Osteocyte (in vitro differentiated cells): ENCODE measurements around the gene ABI3BP. TPM values are rescaled to one million over a fixed set of nuclear protein-coding genes. Genes with fewer than 3 reads are reported as not detected.

Experiments used
- DNase-seq: peaks from one replicate; pipeline ENCODE4 v3.0.0; 2021; ENCODE audit warnings: mixed read lengths; ENCODE audit not compliant: unreplicated experiment; ENCODE audit errors: extremely low spot score
- H3K27ac Mint-ChIP-seq: one replicate; pipeline ENCODE4 v1.8.0; 2021; ENCODE audit warnings: mild to moderate bottlenecking, mixed read lengths; ENCODE audit not compliant: unreplicated experiment
- H3K27me3 Mint-ChIP-seq: one replicate; pipeline ENCODE4 v1.8.0; 2021; ENCODE audit warnings: mixed read lengths; ENCODE audit not compliant: unreplicated experiment
- H3K36me3 Mint-ChIP-seq: one replicate; pipeline ENCODE4 v1.8.0; 2021; ENCODE audit warnings: mixed read lengths; ENCODE audit not compliant: unreplicated experiment
- H3K4me1 Mint-ChIP-seq: one replicate; pipeline ENCODE4 v1.8.0; 2021; ENCODE audit warnings: mixed read lengths; ENCODE audit not compliant: unreplicated experiment
- H3K4me3 Mint-ChIP-seq: one replicate; pipeline ENCODE4 v1.8.0; 2021; ENCODE audit warnings: mild to moderate bottlenecking, moderate library complexity, mixed read lengths; ENCODE audit not compliant: unreplicated experiment
- H3K9me3 Mint-ChIP-seq: one replicate; pipeline ENCODE4 v1.8.0; 2021; ENCODE audit warnings: mixed read lengths; ENCODE audit not compliant: unreplicated experiment
- CTCF ChIP-seq: fragments of 200-600 bp; sonication (generic); IDR thresholded peaks from 2 replicates; pipeline ENCODE4 v1.5.0; 2021; ENCODE audit warnings: antibody characterized with exemption, mild to moderate bottlenecking, moderate library complexity
- total RNA-seq: library from RNA; stranded (reverse); gene quantifications from 2 replicates; pipeline ENCODE4 v1.2.1, GENCODE V29; 2021

The ABI3BP gene
- total RNA-seq, 1 donor from 2014 or later: 157 TPM

- no peak overlapping the region for H3K27ac Mint-ChIP-seq
- H3K4me1 Mint-ChIP-seq: peaks cover 23% of the 10 kb centered on the region
- no peak overlapping the region for H3K4me3 Mint-ChIP-seq
- DNase-seq: no peak
- peaks cover 3% of the 10 kb centered on the region for H3K36me3 Mint-ChIP-seq
- TF ChIP-seq CTCF: peak; percentile 39
- H3K9me3 Mint-ChIP-seq: no peaks in the 10 kb centered on the region
- H3K27me3 Mint-ChIP-seq: no peaks in the 10 kb centered on the region
Observed at GRCh38 chr3:100796556-100796955, 196.7 kb downstream of the ABI3BP start.

GRCh38 chr3:100789579-100789978, 203.6 kb downstream of the ABI3BP start:
- TF ChIP-seq CTCF: no peak
- Mint-ChIP-seq H3K36me3 (peaks cover 20% of the 10 kb centered on the region), H3K4me3 (no peak overlapping the region), H3K27ac (no peak overlapping the region), H3K9me3 (peaks cover 7% of the 10 kb centered on the region), H3K4me1 (peaks cover 3% of the 10 kb centered on the region), H3K27me3 (no peaks in the 10 kb centered on the region)
- no peak for DNase-seq

GRCh38 chr3:100783619-100784018, 209.6 kb downstream of the ABI3BP start:
- no peak overlapping the region for H3K27ac Mint-ChIP-seq
- H3K36me3 Mint-ChIP-seq: peaks cover 24% of the 10 kb centered on the region
- H3K4me1 Mint-ChIP-seq: peaks cover 15% of the 10 kb centered on the region
- peaks cover 7% of the 10 kb centered on the region for H3K9me3 Mint-ChIP-seq
- no peak for TF ChIP-seq CTCF
- no peak for DNase-seq
- no peak overlapping the region for H3K4me3 Mint-ChIP-seq
- H3K27me3 Mint-ChIP-seq: no peaks in the 10 kb centered on the region

GRCh38 chr3:100782906-100783305, 210.3 kb downstream of the ABI3BP start:
- Mint-ChIP-seq H3K4me1 (peaks cover 15% of the 10 kb centered on the region), H3K36me3 (peaks cover 26% of the 10 kb centered on the region), H3K9me3 (peaks cover 7% of the 10 kb centered on the region), H3K27ac (peak overlapping the region; percentile 37), H3K4me3 (no peak overlapping the region), H3K27me3 (no peaks in the 10 kb centered on the region)
- no peak for TF ChIP-seq CTCF
- DNase-seq: no peak

- Mint-ChIP-seq H3K27ac (peak overlapping the region; percentile 50), H3K27me3 (no peaks in the 10 kb centered on the region), H3K9me3 (peaks cover 7% of the 10 kb centered on the region), H3K4me1 (peaks cover 15% of the 10 kb centered on the region), H3K36me3 (peaks cover 27% of the 10 kb centered on the region), H3K4me3 (no peak overlapping the region)
- no peak for TF ChIP-seq CTCF
- no peak for DNase-seq
Observed at GRCh38 chr3:100782348-100782747, 210.9 kb downstream of the ABI3BP start.
